HAP-1 (cell line): Measurements from ENCODE around the gene GALR3.

Experiments
- DNase-seq, 2 experiments: peaks; one replicate each; pipeline ENCODE4 v3.0.0-alpha.2; 2016 to 2020; ENCODE audit warnings: low spot score in 2 of 2
- H3K27me3 ChIP-seq: fragments of 250-450 bp; sonication (Bioruptor Pico); 2 replicates; pipeline ENCODE4 v1.5.1; 2020; ENCODE audit warnings: low read depth, mild to moderate bottlenecking, moderate library complexity
- H3K36me3 ChIP-seq: fragments of 250-450 bp; sonication (Bioruptor Pico); replicated peaks from 2 replicates; pipeline ENCODE4 v1.5.1; 2020; ENCODE audit warnings: mild to moderate bottlenecking
- H3K4me1 ChIP-seq: fragments of 250-450 bp; sonication (Bioruptor Pico); 2 replicates; pipeline ENCODE4 v1.5.1; 2020; ENCODE audit warnings: mild to moderate bottlenecking
- H3K4me3 ChIP-seq: fragments of 250-450 bp; sonication (Bioruptor Pico); 2 replicates; pipeline ENCODE4 v1.5.1; 2020; ENCODE audit warnings: mild to moderate bottlenecking, moderate library complexity
- H3K9me3 ChIP-seq: fragments of 250-450 bp; sonication (Bioruptor Pico); 2 replicates; pipeline ENCODE4 v1.5.1; 2020; ENCODE audit warnings: mild to moderate bottlenecking, moderate library complexity
- in situ Hi-C: fragments of 300-500 bp; cut with MboI; formaldehyde crosslinking; loops from 3 replicates; pipeline ENCODE4 v1.14.3; 2020; ENCODE audit warnings: low sequenced_read_pairs, inconsistent platforms, mixed read lengths

Gene GALR3

GRCh38 chr22:37850801-37851200 lies 27.6 kb downstream of the GALR3 start:
- H3K4me1 ChIP-seq = peaks cover 12% of the 10 kb centered on the region
- in situ Hi-C loops = no loop called here
- H3K4me3 ChIP-seq = no peak overlapping the region
- no peaks in the 10 kb centered on the region for H3K27me3 ChIP-seq
- no peak for DNase-seq
- peaks cover 66% of the 10 kb centered on the region for H3K36me3 ChIP-seq
- no peaks in the 10 kb centered on the region for H3K9me3 ChIP-seq

DNA sequence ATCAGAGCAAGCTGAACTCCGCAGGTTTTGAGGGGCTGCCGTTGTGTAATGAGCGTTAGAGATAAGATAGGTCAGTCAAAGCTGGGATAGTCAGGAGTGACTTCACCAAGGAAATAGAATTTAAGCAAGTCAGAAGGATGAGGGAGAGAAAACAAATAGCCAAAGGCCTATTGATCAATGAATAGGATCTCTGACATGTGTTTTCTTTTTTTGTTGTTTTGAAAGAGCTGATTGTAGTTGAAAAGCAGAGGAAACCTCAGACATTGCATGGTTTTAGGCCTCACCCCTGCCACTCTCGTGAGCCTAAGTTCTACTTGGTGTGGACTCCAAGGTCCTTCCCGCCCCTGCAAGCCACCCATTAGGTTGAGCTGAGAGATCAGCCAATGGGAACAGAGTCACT lies 29.2 kb downstream of the GALR3 start:
- H3K27me3 ChIP-seq = no peaks in the 10 kb centered on the region
- peaks cover 12% of the 10 kb centered on the region for H3K4me1 ChIP-seq
- no peak overlapping the region for H3K4me3 ChIP-seq
- H3K36me3 ChIP-seq = peaks cover 77% of the 10 kb centered on the region
- in situ Hi-C loops = no loop called here
- H3K9me3 ChIP-seq = no peaks in the 10 kb centered on the region
- DNase-seq = no peak

DNA sequence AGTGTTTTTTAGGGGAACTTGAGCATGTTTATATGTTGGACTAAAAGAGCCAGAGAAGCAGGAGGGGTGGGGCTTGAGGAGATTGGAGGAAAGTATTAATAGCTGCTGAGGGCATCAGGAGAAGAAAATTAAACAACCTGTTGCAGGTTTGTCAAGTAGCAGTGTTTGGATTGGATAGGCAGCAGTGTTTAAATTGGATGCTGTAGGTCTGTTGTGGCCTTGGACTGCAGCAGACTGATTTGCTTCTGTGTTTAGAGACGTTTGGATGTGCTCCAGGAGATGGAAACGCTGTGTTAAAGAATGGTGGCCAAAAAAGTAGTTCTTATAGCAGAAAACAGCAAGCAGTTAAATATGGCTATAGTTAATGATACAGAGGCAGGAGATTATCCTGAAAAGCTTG lies 31.8 kb downstream of the GALR3 start:
- peaks cover 94% of the 10 kb centered on the region for H3K36me3 ChIP-seq
- no peaks in the 10 kb centered on the region for H3K9me3 ChIP-seq
- DNase-seq = no peak
- in situ Hi-C loops = no loop called here
- no peaks in the 10 kb centered on the region for H3K27me3 ChIP-seq
- no peak overlapping the region for H3K4me3 ChIP-seq
- H3K4me1 ChIP-seq = peaks cover 9% of the 10 kb centered on the region

DNA sequence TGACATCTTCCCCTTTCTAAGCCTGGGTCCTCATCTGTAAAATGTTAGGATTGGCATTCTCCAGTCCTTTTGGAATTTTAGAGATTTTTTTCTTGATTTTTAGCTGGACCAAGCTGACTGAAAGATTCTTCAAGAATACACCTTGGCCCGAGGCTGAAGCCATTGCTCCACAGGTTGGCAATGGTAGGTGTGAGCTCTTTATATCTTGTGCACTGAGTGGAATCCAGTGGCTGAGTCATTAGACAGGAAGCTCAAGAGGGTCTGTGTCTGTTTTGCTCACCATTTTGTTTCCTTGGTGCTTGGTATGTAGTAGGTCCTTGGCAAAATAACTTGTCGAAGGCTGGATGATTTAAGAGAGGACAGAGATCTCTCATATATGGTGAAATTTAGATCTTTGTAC lies 32.3 kb downstream of the GALR3 start:
- no peak for DNase-seq

GRCh38 chr22:37860796-37861421 lies 37.7 kb downstream of the GALR3 start:
- DNase-seq = no peak
- in situ Hi-C loops = no loop called here
- Histone ChIP-seq H3K4me1 (peaks cover 15% of the 10 kb centered on the region), H3K4me3 (no peak overlapping the region), H3K9me3 (no peaks in the 10 kb centered on the region), H3K27me3 (no peaks in the 10 kb centered on the region), H3K36me3 (peaks cover 90% of the 10 kb centered on the region)

More for the DNA sequence above, 32.3 kb downstream of the GALR3 start:
- H3K27me3 ChIP-seq = no peaks in the 10 kb centered on the region
- H3K4me1 ChIP-seq = peaks cover 5% of the 10 kb centered on the region
- H3K9me3 ChIP-seq = no peaks in the 10 kb centered on the region
- peaks cover 94% of the 10 kb centered on the region for H3K36me3 ChIP-seq
- H3K4me3 ChIP-seq = no peak overlapping the region
- in situ Hi-C loops = no loop called here

DNA sequence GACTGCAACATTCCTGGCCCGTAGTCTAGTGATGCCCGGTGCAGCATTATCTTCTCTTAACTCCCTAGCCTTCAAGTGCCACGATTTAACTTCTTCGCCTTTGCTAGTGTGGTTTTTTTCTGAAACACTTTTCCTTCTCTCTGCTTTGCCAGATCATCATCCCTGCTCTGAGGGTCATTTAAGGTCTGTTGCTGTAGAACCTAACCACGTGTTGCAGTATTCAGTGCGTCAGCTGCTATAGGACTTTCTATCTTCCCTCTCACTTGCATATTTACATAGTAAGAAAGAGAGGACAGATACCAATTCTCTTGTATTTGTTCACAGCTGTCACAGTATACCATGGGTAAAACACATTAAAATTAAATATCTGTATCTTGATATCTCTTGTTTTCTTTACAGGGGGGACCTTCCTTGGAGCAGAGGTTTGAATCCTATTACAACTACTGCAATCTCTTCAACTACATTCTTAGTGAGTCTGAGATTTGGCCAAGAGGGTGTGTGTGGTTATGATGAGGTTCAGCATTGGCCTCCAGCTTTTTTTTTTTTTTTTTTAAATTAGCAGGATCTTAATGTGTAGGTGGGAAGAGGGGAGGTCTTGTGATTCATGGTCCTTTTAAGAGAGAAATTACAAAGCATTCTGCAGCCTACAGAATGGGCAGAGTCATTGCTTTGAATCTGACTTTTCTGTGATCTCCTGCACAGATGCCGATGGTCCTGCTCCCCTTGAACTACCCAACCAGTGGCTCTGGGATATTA lies 39.6 kb downstream of the GALR3 start:
- Histone ChIP-seq H3K4me3 (no peak overlapping the region), H3K36me3 (peaks cover 95% of the 10 kb centered on the region), H3K4me1 (peaks cover 15% of the 10 kb centered on the region), H3K27me3 (no peaks in the 10 kb centered on the region), H3K9me3 (no peaks in the 10 kb centered on the region)
- in situ Hi-C loops = no loop called here
- peak in 1 of 2 experiments; percentile 8 for DNase-seq

GRCh38 chr22:37865510-37865909 lies 42.3 kb downstream of the GALR3 start:
- no peak for DNase-seq
- Histone ChIP-seq H3K9me3 (no peaks in the 10 kb centered on the region), H3K27me3 (no peaks in the 10 kb centered on the region), H3K4me3 (no peak overlapping the region), H3K36me3 (peaks cover 91% of the 10 kb centered on the region), H3K4me1 (peaks cover 13% of the 10 kb centered on the region)
- in situ Hi-C loops = no loop called here

- Histone ChIP-seq H3K27me3 (no peaks in the 10 kb centered on the region), H3K36me3 (peaks cover 94% of the 10 kb centered on the region), H3K4me3 (no peak overlapping the region), H3K9me3 (no peaks in the 10 kb centered on the region), H3K4me1 (no peaks in the 10 kb centered on the region)
- no peak for DNase-seq
- in situ Hi-C loops = no loop called here
Observed at GRCh38 chr22:37870273-37870672, 47.1 kb downstream of the GALR3 start.
